H1 (cell line): ENCODE results near the gene RSPH9. TPM values are rescaled to one million over a fixed set of nuclear protein-coding genes. Genes with fewer than 3 reads are reported as not detected.

ENCODE experiments used
- CTCF ChIA-PET: fragments of 300-600 bp; sonication (Branson Sonifier 250); formaldehyde crosslinking; loops from one replicate; lab custom pipeline; 2021; ENCODE audit not compliant: partially characterized antibody; lab: Charles Lee
- POLR2A ChIA-PET: fragments of 300-600 bp; sonication (Branson Sonifier 250); formaldehyde crosslinking; loops from one replicate; lab custom pipeline; 2021; ENCODE audit warnings: inconsistent platforms; ENCODE audit not compliant: partially characterized antibody; lab: Charles Lee
- DNase-seq, 2 experiments: peaks; one replicate each; pipeline versions ENCODE4 v3.0.0 to v3.0.0-alpha.2; 2010 to 2022; ENCODE audit warnings: low spot score in 2 of 2, low read depth in 1 of 2, mixed read lengths in 1 of 2
- FAIRE-seq: peaks from 2 replicates; lab custom pipeline; 2011; peaks lifted over from hg19 to GRCh38; lab: Jason Lieb, UNC
- H2AFZ ChIP-seq: 2 replicates; pipeline ENCODE4 v1.8.1; 2012; ENCODE audit warnings: low read length, inconsistent platforms
- H2AK5ac ChIP-seq: 2 replicates; pipeline ENCODE4 v1.6.1; 2013; ENCODE audit warnings: low read depth, low read length
- H2BK120ac ChIP-seq: replicated peaks from 2 replicates; pipeline ENCODE3; 2013; ENCODE audit warnings: low read depth, low read length, inconsistent platforms
- H2BK12ac ChIP-seq: 2 replicates; pipeline ENCODE4 v1.6.1; 2013; ENCODE audit warnings: low read depth, low read length
- H2BK15ac ChIP-seq: 2 replicates; pipeline ENCODE4 v1.6.1; 2013; ENCODE audit warnings: low read length
- H2BK20ac ChIP-seq: 2 replicates; pipeline ENCODE4 v1.6.1; 2013; ENCODE audit warnings: low read length
- H2BK5ac ChIP-seq: 2 replicates; pipeline ENCODE4 v1.6.1; 2013; ENCODE audit warnings: low read depth, low read length
- H3K14ac ChIP-seq: 2 replicates; pipeline ENCODE4 v1.6.1; 2013; ENCODE audit warnings: inconsistent platforms; ENCODE audit not compliant: insufficient read length
- H3K18ac ChIP-seq: 2 replicates; pipeline ENCODE4 v1.6.1; 2013; ENCODE audit warnings: low read length; ENCODE audit errors: extremely low read depth
- H3K23ac ChIP-seq: 2 replicates; pipeline ENCODE4 v1.6.1; 2013; ENCODE audit warnings: inconsistent platforms; ENCODE audit not compliant: insufficient read length
- H3K23me2 ChIP-seq: 2 replicates; pipeline ENCODE4 v1.6.1; 2013; ENCODE audit warnings: low read depth, low read length
- H3K27ac ChIP-seq: 2 replicates; pipeline ENCODE4 v1.6.1; 2011; ENCODE audit warnings: low read depth, low read length, inconsistent platforms
- H3K27me3 ChIP-seq, 4 experiments: replicated peaks in 1 of 4; 1 replicate in 1 of 4; 2 replicates in 3 of 4; pipeline versions ENCODE4 v1.6.1 to v1.8.1; 2011 to 2013; ENCODE audit warnings: low read length in 3 of 4, mild to moderate bottlenecking in 3 of 4, inconsistent platforms in 2 of 4, mixed read lengths in 2 of 4, moderate library complexity in 1 of 4; ENCODE audit not compliant: control insufficient read depth in 3 of 4, insufficient read depth in 3 of 4; ENCODE audit errors: extremely low read depth in 1 of 4
- H3K36me3 ChIP-seq, 4 experiments: 2 replicates each; pipeline versions ENCODE4 v1.6.1 to v1.8.1; 2011 to 2013; ENCODE audit warnings: mild to moderate bottlenecking in 4 of 4, low read length in 3 of 4, moderate library complexity in 2 of 4, control low read depth in 1 of 4, inconsistent platforms in 1 of 4; ENCODE audit not compliant: insufficient read depth in 4 of 4, control insufficient read depth in 2 of 4
- H3K4ac ChIP-seq: replicated peaks from 2 replicates; pipeline ENCODE3; 2013; ENCODE audit warnings: low read length, low read depth, mixed read lengths, inconsistent platforms; ENCODE audit not compliant: insufficient read length
- H3K4me1 ChIP-seq, 4 experiments: replicated peaks in 1 of 4; 1 replicate in 1 of 4; 2 replicates in 3 of 4; pipeline versions ENCODE4 v1.6.1 to v1.8.1; 2011 to 2013; ENCODE audit warnings: low read length in 3 of 4, inconsistent platforms in 2 of 4, mixed read lengths in 1 of 4; ENCODE audit not compliant: insufficient read depth in 4 of 4, control insufficient read depth in 3 of 4
- H3K4me2 ChIP-seq, 2 experiments: 2 replicates each; pipeline versions ENCODE4 v1.6.1 to v1.8.1; 2011 to 2013; ENCODE audit warnings: low read depth in 2 of 2, low read length in 2 of 2, control low read depth in 1 of 2, inconsistent platforms in 1 of 2, mild to moderate bottlenecking in 1 of 2; ENCODE audit not compliant: insufficient read depth in 1 of 2
- H3K4me3 ChIP-seq, 4 experiments: fragments of 200-600, 300-600 bp in 1 of 4; sonication (generic), shearing (Covaris generic), sonication (Bioruptor Twin) in 1 of 4; 2 replicates each; pipeline versions ENCODE4 v1.5.1 to v1.8.1; 2011 to 2016; ENCODE audit warnings: low read length in 4 of 4, low read depth in 3 of 4, control low read depth in 2 of 4, inconsistent platforms in 2 of 4, mild to moderate bottlenecking in 2 of 4, mixed read lengths in 1 of 4, moderate library complexity in 1 of 4; ENCODE audit not compliant: insufficient read depth in 2 of 4; ENCODE audit errors: extremely low read depth in 1 of 4
- H3K56ac ChIP-seq: replicated peaks from 2 replicates; pipeline ENCODE3; 2013; ENCODE audit warnings: low read depth, mild to moderate bottlenecking, mixed read lengths, low read length, inconsistent platforms; ENCODE audit not compliant: insufficient read length
- H3K79me1 ChIP-seq: 2 replicates; pipeline ENCODE4 v1.6.1; 2013; ENCODE audit warnings: low read depth, low read length, control low read depth
- H3K79me2 ChIP-seq, 2 experiments: 2 replicates each; pipeline versions ENCODE4 v1.6.1 to v1.8.1; 2012 to 2013; ENCODE audit warnings: low read length in 2 of 2, mild to moderate bottlenecking in 2 of 2, inconsistent platforms in 1 of 2; ENCODE audit not compliant: insufficient read depth in 2 of 2, control insufficient read depth in 1 of 2
- H3K9ac ChIP-seq, 4 experiments: replicated peaks in 1 of 4; 1 replicate in 1 of 4; 2 replicates in 3 of 4; pipeline versions ENCODE4 v1.6.1 to v1.8.1; 2011 to 2013; ENCODE audit warnings: low read depth in 3 of 4, low read length in 3 of 4, control low read depth in 2 of 4, mild to moderate bottlenecking in 2 of 4, moderate library complexity in 2 of 4, inconsistent platforms in 1 of 4; ENCODE audit errors: extremely low read depth in 1 of 4
- H3K9me3 ChIP-seq, 2 experiments: 2 replicates each; pipeline versions ENCODE4 v1.6.1 to v1.8.1; 2012 to 2013; ENCODE audit warnings: mild to moderate bottlenecking in 2 of 2, moderate library complexity in 2 of 2, control low read depth in 1 of 2, inconsistent platforms in 1 of 2, low read depth in 1 of 2, low read length in 1 of 2, mixed read lengths in 1 of 2; ENCODE audit not compliant: insufficient read depth in 2 of 2
- H4K20me1 ChIP-seq, 2 experiments: replicated peaks in 1 of 2; 2 replicates each; pipeline versions ENCODE3 to v1.8.1; 2011 to 2013; ENCODE audit warnings: inconsistent platforms in 2 of 2, low read length in 2 of 2, mild to moderate bottlenecking in 1 of 2; ENCODE audit not compliant: insufficient read depth in 2 of 2, control insufficient read depth in 1 of 2
- H4K5ac ChIP-seq: 2 replicates; pipeline ENCODE4 v1.6.1; 2013; ENCODE audit warnings: low read length, low read depth, mixed read lengths, inconsistent platforms; ENCODE audit not compliant: insufficient read length
- H4K8ac ChIP-seq: 2 replicates; pipeline ENCODE4 v1.8.0; 2013; ENCODE audit warnings: mild to moderate bottlenecking, moderate library complexity, low read length, inconsistent platforms; ENCODE audit not compliant: insufficient read depth; ENCODE audit errors: extremely low read depth
- H4K91ac ChIP-seq: replicated peaks from 2 replicates; pipeline ENCODE3; 2013; ENCODE audit warnings: low read length, mixed read lengths, inconsistent platforms; ENCODE audit not compliant: insufficient read length
- ASH2L ChIP-seq: fragments of 200-600, 300-600 bp; sonication (generic); IDR thresholded peaks from one replicate; pipeline ENCODE4 v1.7.1; 2017; ENCODE audit warnings: low read length
- ATF2 ChIP-seq: IDR thresholded peaks from 2 replicates; pipeline ENCODE4 v1.6.1; 2012; ENCODE audit warnings: low read length, inconsistent platforms
- BCL11A ChIP-seq, 2 experiments: IDR thresholded peaks; one replicate each; pipeline ENCODE4 v1.6.1; 2011; ENCODE audit warnings: low read depth in 2 of 2, low read length in 2 of 2, mild to moderate bottlenecking in 2 of 2
- BRCA1 ChIP-seq: IDR thresholded peaks from 2 replicates; pipeline ENCODE4 v1.6.1; 2012; ENCODE audit warnings: low read depth, low read length, improper control_type of control experiment
- CEBPB ChIP-seq: IDR thresholded peaks from 2 replicates; pipeline ENCODE4 v1.6.1; 2012; ENCODE audit warnings: low read depth, low read length
- HDAC2 ChIP-seq, 2 experiments: fragments of 300-600 bp in 1 of 2; sonication (generic) in 1 of 2; IDR thresholded peaks; 2 replicates each; pipeline ENCODE4 v1.6.1; 2011 to 2012; ENCODE audit warnings: low read depth in 2 of 2, low read length in 2 of 2, mild to moderate bottlenecking in 2 of 2, moderate library complexity in 2 of 2, borderline replicate concordance in 1 of 2, inconsistent platforms in 1 of 2
- PHF8 ChIP-seq: fragments of 200-600 bp; sonication (generic); conservative IDR thresholded peaks from 2 replicates; pipeline ENCODE4 v1.7.1; 2012; ENCODE audit warnings: low read depth, mild to moderate bottlenecking, inconsistent platforms, low read length, moderate library complexity
- RAD21 ChIP-seq, 2 experiments: IDR thresholded peaks in 1 of 2; conservative IDR thresholded peaks in 1 of 2; 2 replicates each; pipeline ENCODE4 v1.6.1; 2011; ENCODE audit warnings: low read depth in 2 of 2, low read length in 2 of 2, improper control_type of control experiment in 1 of 2, inconsistent platforms in 1 of 2, mild to moderate bottlenecking in 1 of 2, moderate library complexity in 1 of 2
- SIRT6 ChIP-seq: IDR thresholded peaks from one replicate; pipeline ENCODE4 v1.7.1; 2012; ENCODE audit warnings: low read length, inconsistent platforms
- SP2 ChIP-seq: IDR thresholded peaks from 2 replicates; pipeline ENCODE4 v1.6.1; 2012; ENCODE audit warnings: mild to moderate bottlenecking, low read length, inconsistent platforms
- SUZ12 ChIP-seq: fragments of 200-600 bp; sonication (generic); IDR thresholded peaks from 2 replicates; pipeline ENCODE4 v1.6.1; 2012; ENCODE audit warnings: mild to moderate bottlenecking, inconsistent platforms, low read length, moderate library complexity, mixed read lengths
- ZNF274 ChIP-seq: IDR thresholded peaks from 2 replicates; pipeline ENCODE4 v1.7.0; 2012; ENCODE audit warnings: low read length, borderline replicate concordance; ENCODE audit errors: extremely low read depth
- WGBS, 2 experiments: shearing (Covaris generic) in 1 of 2; methylation state at CpG; one replicate each; pipeline versions ENCODE4 v1.1.6 to v1.1.7; 2013 to 2015; ENCODE audit warnings: low lambda C conversion rate in 2 of 2, mixed read lengths in 2 of 2, inconsistent platforms in 1 of 2, low coverage in 1 of 2, missing lambda C conversion rate in 1 of 2; ENCODE audit not compliant: insufficient replicate concordance in 2 of 2, insufficient coverage in 1 of 2, insufficient read length in 1 of 2; ENCODE audit errors: extremely low coverage in 1 of 2, missing lambda C conversion rate in 1 of 2; 5-methylcytosine and 5-hydroxymethylcytosine counted together
- polyA plus RNA-seq, 7 experiments: library from polyadenylated mRNA; depleted of rRNA in 3 of 7; stranded (reverse) in 5 of 7; unstranded in 2 of 7; fragments of >200 nt in 5 of 7; fragments of 200-250 nt in 2 of 7; gene quantifications; 1 replicate in 5 of 7; 2 replicates in 1 of 7; 4 replicates in 1 of 7; pipeline versions ENCODE4 v1.2.1 to v1.2.3, GENCODE V29; 2011 to 2013; ENCODE audit warnings: missing spikeins in 2 of 7, mixed read lengths in 2 of 7
- total RNA-seq: library from RNA; stranded (reverse); fragmentation: NEBNext Ultra II Directional; extraction: Animal tissue kit (Norgen Biotek cat#: 25700); gene quantifications from 2 replicates; pipeline ENCODE4 v1.2.1, GENCODE V29; 2021

RSPH9 gene
- total and polyA plus RNA-seq, 2 of the 8 experiments (the other 6 are each of a cell fraction or from before 2014, with no cell fraction given), result 0.15 to 0.23 TPM

- Histone ChIP-seq H3K4ac (no peak overlapping the region), H3K18ac (no peak overlapping the region), H3K23ac (no peak overlapping the region), H3K27ac (no peak overlapping the region), H3K14ac (no peak overlapping the region), H3K23me2 (no peaks in the 10 kb centered on the region), H3K4me1 (no peaks in the 10 kb centered on the region), H4K20me1 (peaks cover 0 to 1% of the 10 kb centered on the region in 2 experiments), H4K91ac (no peak overlapping the region), H3K56ac (no peak overlapping the region), H3K36me3 (peaks cover 3 to 13% (median 6%) of the 10 kb centered on the region in 4 experiments; a peak in 6 of 8 replicates), H2AK5ac (no peak overlapping the region), H3K79me2 (no peaks in the 10 kb centered on the region), H2AFZ (no peak overlapping the region), H4K8ac (no peak overlapping the region), H3K9me3 (no peaks in the 10 kb centered on the region), H2BK12ac (no peak overlapping the region), H3K9ac (no peak overlapping the region), H2BK20ac (no peak overlapping the region), H4K5ac (no peak overlapping the region), H2BK120ac (no peak overlapping the region)
- WGBS, 2 experiments, result 98% methylated on average over 5 of the region's 5 CpGs; no CpG with 5 or more reads in 1 of the 2 experiments
- CTCF ChIA-PET, result interaction anchor here (0.6 to 1.7 kb wide), 7 partner anchors 10 to 469 kb away, joined by 3 to 6 read pairs (median 3); no protein-coding TSS in a partner anchor
- POLR2A ChIA-PET, result interaction anchor here (0.8 to 2.1 kb wide), 8 partner anchors 9 to 698 kb away, joined by 3 to 9 read pairs (median 4); partner anchors contain the start of gene GTPBP2
- TF ChIP-seq ZNF274 (no peak), RAD21 (IDR thresholded peaks at IDR 0.05 in 1 of 2, conservative IDR thresholded peaks at IDR 0.05 in 1 of 2; ENCODE audit: low read depth in 2 of 2, low read length in 2 of 2) (no peak), PHF8 (no peak), SIRT6 (no peak), ASH2L (no peak), CEBPB (no peak), ATF2 (no peak), SP2 (no peak), BRCA1 (no peak), HDAC2 (IDR thresholded peaks at IDR 0.05; ENCODE audit: borderline replicate concordance in 1 of 2, low read depth in 2 of 2, low read length in 2 of 2) (no peak), BCL11A (IDR thresholded peaks at IDR 0.05; ENCODE audit: low read depth in 2 of 2, low read length in 2 of 2) (no peak), SUZ12 (no peak)
- TF ChIP-seq, all 59 proteins: peak for 0
- H3K79me1 ChIP-seq, result no peaks in the 10 kb centered on the region
- no peak for DNase-seq
- no peak for FAIRE-seq
- H2BK15ac ChIP-seq, result no peak overlapping the region
- H3K4me3 ChIP-seq, result no peak overlapping the region
- H3K27me3 ChIP-seq, result no peaks in the 10 kb centered on the region
- no peak overlapping the region for H3K4me2 ChIP-seq
- H2BK5ac ChIP-seq, result no peak overlapping the region
Measured at GRCh38 chr6:43610431-43610830, 34.4 kb upstream of the RSPH9 start.
